Smooth muscle cell (in vitro differentiated cells): ENCODE data around the gene SCN5A. TPM values are rescaled to one million over a fixed set of nuclear protein-coding genes. Genes with fewer than 3 reads are reported as not detected.

ENCODE experiments used
- DNase-seq: peaks from one replicate; lab custom pipeline; 2025; ENCODE audit not compliant: unreplicated experiment; lab: John Stamatoyannopoulos, UW
- H2AFZ ChIP-seq: fragments of 200-600 bp; sonication (generic); 2 replicates; pipeline ENCODE4 v1.6.0; 2016; ENCODE audit warnings: antibody characterized with exemption, low read depth, mild to moderate bottlenecking
- H3F3A ChIP-seq: fragments of 200-600 bp; sonication (generic); 2 replicates; pipeline ENCODE4 v1.6.0; 2017; ENCODE audit warnings: antibody characterized with exemption, low read depth
- H3K27ac ChIP-seq: fragments of 200-600 bp; sonication (generic); 2 replicates; pipeline ENCODE4 v1.5.1; 2016; ENCODE audit warnings: low read depth, mild to moderate bottlenecking
- H3K27me3 ChIP-seq: fragments of 200-600 bp; sonication (generic); 2 replicates; pipeline ENCODE4 v1.6.1; 2016; ENCODE audit warnings: low read depth, mild to moderate bottlenecking
- H3K36me3 ChIP-seq: fragments of 200-600 bp; sonication (generic); 2 replicates; pipeline ENCODE4 v1.5.1; 2016; ENCODE audit warnings: low read depth
- H3K4me1 ChIP-seq: fragments of 200-600 bp; sonication (generic); 2 replicates; pipeline ENCODE4 v1.5.1; 2016; ENCODE audit warnings: low read depth
- H3K4me2 ChIP-seq: fragments of 200-600 bp; sonication (generic); 2 replicates; pipeline ENCODE4 v1.6.0; 2016; ENCODE audit warnings: mild to moderate bottlenecking
- H3K4me3 ChIP-seq: fragments of 200-600 bp; sonication (generic); 2 replicates; pipeline ENCODE4 v1.5.1; 2016; ENCODE audit warnings: mild to moderate bottlenecking
- H3K79me2 ChIP-seq: fragments of 200-600 bp; sonication (generic); 2 replicates; pipeline ENCODE4 v1.6.0; 2016; ENCODE audit warnings: low read depth, mild to moderate bottlenecking
- H3K9ac ChIP-seq: fragments of 200-600 bp; sonication (generic); 2 replicates; pipeline ENCODE4 v1.6.0; 2016; ENCODE audit warnings: low read depth
- H3K9me3 ChIP-seq: fragments of 200-600 bp; sonication (generic); replicated peaks from 2 replicates; pipeline ENCODE4 v1.5.1; 2016; ENCODE audit warnings: low read depth
- H4K20me1 ChIP-seq: fragments of 200-600 bp; sonication (generic); 2 replicates; pipeline ENCODE4 v1.6.0; 2016; ENCODE audit warnings: low read depth
- CTCF ChIP-seq: fragments of 200-600 bp; sonication (generic); IDR thresholded peaks from 2 replicates; pipeline ENCODE4 v1.5.1; 2017; ENCODE audit warnings: borderline replicate concordance, mild to moderate bottlenecking, antibody characterized with exemption; ENCODE audit not compliant: insufficient read depth, poor library complexity, severe bottlenecking
- WGBS: methylation state at CpG from one replicate; pipeline ENCODE4 v1.1.7; 2016; ENCODE audit warnings: low lambda C conversion rate; 5-methylcytosine and 5-hydroxymethylcytosine counted together
- polyA plus RNA-seq: library from polyadenylated mRNA; unstranded; fragments of >200 nt; fragmentation: Nextera tagmentation; extraction: Ambion mirVana; gene quantifications from 2 replicates; pipeline ENCODE4 v1.2.1, GENCODE V29; 2016
- total RNA-seq: library from RNA; depleted of rRNA; stranded (reverse); fragments of >200 nt; gene quantifications from 2 replicates; pipeline ENCODE4 v1.2.3, GENCODE V29; 2014

SCN5A gene
- total and polyA plus RNA-seq, 2 experiments from 2014 or later: 0.93 to 3.4 TPM

GRCh38 chr3:38690185-38690584, 40.7 kb upstream of the SCN5A start:
- no peaks in the 10 kb centered on the region for H4K20me1 ChIP-seq
- no peaks in the 10 kb centered on the region for H3K36me3 ChIP-seq
- H3K79me2 ChIP-seq: no peaks in the 10 kb centered on the region
- WGBS: 98% methylated on average over 2 of the region's 2 CpGs
- no peaks in the 10 kb centered on the region for H3K4me1 ChIP-seq
- no peak for TF ChIP-seq CTCF
- no peak for DNase-seq
- peaks cover 5% of the 10 kb centered on the region for H3K27me3 ChIP-seq
- H3K27ac ChIP-seq: no peak overlapping the region
- H3K4me3 ChIP-seq: no peak overlapping the region
- H3F3A ChIP-seq: no peaks in the 10 kb centered on the region
- no peaks in the 10 kb centered on the region for H3K9me3 ChIP-seq
- H2AFZ ChIP-seq: no peak overlapping the region
- no peak overlapping the region for H3K4me2 ChIP-seq
- H3K9ac ChIP-seq: no peak overlapping the region

GRCh38 chr3:38689774-38690173, 40.3 kb upstream of the SCN5A start:
- Histone ChIP-seq H3F3A (no peaks in the 10 kb centered on the region), H3K4me2 (no peak overlapping the region), H2AFZ (no peak overlapping the region), H3K9ac (no peak overlapping the region), H3K27me3 (peaks cover 5% of the 10 kb centered on the region), H3K27ac (no peak overlapping the region), H3K4me1 (no peaks in the 10 kb centered on the region), H3K79me2 (no peaks in the 10 kb centered on the region), H3K36me3 (no peaks in the 10 kb centered on the region), H4K20me1 (no peaks in the 10 kb centered on the region), H3K9me3 (no peaks in the 10 kb centered on the region), H3K4me3 (no peak overlapping the region)
- WGBS: 89% methylated on average over 3 of the region's 3 CpGs
- DNase-seq: no peak
- no peak for TF ChIP-seq CTCF

- Histone ChIP-seq H3K36me3 (no peaks in the 10 kb centered on the region), H3F3A (no peaks in the 10 kb centered on the region), H3K4me2 (no peak overlapping the region), H3K27ac (no peak overlapping the region), H3K9ac (no peak overlapping the region), H3K79me2 (no peaks in the 10 kb centered on the region), H4K20me1 (no peaks in the 10 kb centered on the region), H3K9me3 (no peaks in the 10 kb centered on the region), H2AFZ (no peak overlapping the region), H3K27me3 (peaks cover 4% of the 10 kb centered on the region), H3K4me1 (no peaks in the 10 kb centered on the region), H3K4me3 (no peak overlapping the region)
- 85% methylated on average over 4 of the region's 4 CpGs for WGBS
- no peak for TF ChIP-seq CTCF
- no peak for DNase-seq
These were observed 39.9 kb upstream of the SCN5A start for GRCh38 chr3:38689346-38689745.

- Histone ChIP-seq H3K4me1 (no peaks in the 10 kb centered on the region), H3K36me3 (no peaks in the 10 kb centered on the region), H3K79me2 (no peaks in the 10 kb centered on the region), H3K9ac (no peak overlapping the region), H2AFZ (no peak overlapping the region), H3K9me3 (no peaks in the 10 kb centered on the region), H3K27me3 (no peaks in the 10 kb centered on the region), H3K4me3 (no peak overlapping the region), H3F3A (no peaks in the 10 kb centered on the region), H3K4me2 (no peak overlapping the region), H4K20me1 (no peaks in the 10 kb centered on the region), H3K27ac (no peak overlapping the region)
- WGBS: 81% methylated on average over 2 of the region's 2 CpGs
- TF ChIP-seq CTCF: no peak
- no peak for DNase-seq
These were observed 37.8 kb upstream of the SCN5A start for GRCh38 chr3:38687321-38687720.
